Measurements from ENCODE around the gene CADM2. TPM values are rescaled to one million over a fixed set of nuclear protein-coding genes. Genes with fewer than 3 reads are reported as not detected.

The CADM2 gene
- total RNA-seq, 1 experiment from 2014 or later, result not detected

DNA sequence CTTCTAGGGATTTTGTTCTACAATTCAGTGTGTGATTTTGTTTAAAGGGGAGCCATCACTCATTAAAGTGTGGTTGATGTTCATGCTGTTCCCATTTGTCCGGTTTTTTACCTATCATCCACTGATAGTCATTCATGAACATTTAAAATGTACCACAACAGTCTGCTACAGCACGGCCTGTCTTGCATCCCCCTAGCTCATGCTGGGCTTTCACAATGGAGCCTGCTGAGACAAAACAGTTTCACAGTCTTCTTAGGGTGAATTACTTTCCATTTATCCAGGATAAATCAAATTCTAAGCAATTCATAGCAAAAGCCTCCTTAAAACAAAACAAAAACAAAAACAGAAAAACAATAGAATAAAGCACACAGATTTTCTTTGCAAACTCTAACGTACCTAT lies 627.2 kb downstream of the CADM2 start:
- no peaks in the 10 kb centered on the region for H3K9me3 ChIP-seq (replicated peaks)
- H3K27ac ChIP-seq, result no peak overlapping the region
- H3K36me3 ChIP-seq, result no peaks in the 10 kb centered on the region
- H3K4me3 ChIP-seq, result no peak overlapping the region
- no peak for DNase-seq (ENCODE audit: low read depth in 1 of 2, low spot score in 2 of 2)
- H3K27me3 ChIP-seq (replicated peaks), result no peaks in the 10 kb centered on the region
- H3K4me1 ChIP-seq (replicated peaks), result no peaks in the 10 kb centered on the region

DNA sequence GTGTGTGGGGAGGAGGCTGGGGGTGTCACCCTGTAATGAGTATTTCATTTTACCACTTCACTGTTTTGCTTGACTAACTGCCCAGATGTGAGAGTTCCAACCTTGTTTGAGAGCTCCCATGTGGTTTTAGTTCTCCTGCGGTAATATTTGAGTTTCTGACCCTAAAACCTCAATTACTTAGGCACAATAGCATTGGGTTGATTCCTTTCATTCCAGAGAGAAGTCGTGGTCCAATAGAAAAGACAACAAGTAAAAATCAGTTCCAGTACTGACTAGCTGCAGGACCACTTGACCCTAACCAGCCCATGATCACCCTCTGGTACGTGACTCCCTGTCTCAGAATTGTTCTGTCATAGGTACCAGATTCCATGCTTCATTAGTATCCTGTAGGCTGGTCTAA lies 630.4 kb downstream of the CADM2 start:
- Histone ChIP-seq H3K27ac (no peak overlapping the region), H3K4me3 (no peak overlapping the region), H3K9me3 (replicated peaks) (no peaks in the 10 kb centered on the region), H3K27me3 (replicated peaks) (no peaks in the 10 kb centered on the region), H3K36me3 (no peaks in the 10 kb centered on the region), H3K4me1 (replicated peaks) (no peaks in the 10 kb centered on the region)
- DNase-seq (ENCODE audit: low read depth in 1 of 2, low spot score in 2 of 2), result peak in 1 of 2 experiments; percentile 28

DNA sequence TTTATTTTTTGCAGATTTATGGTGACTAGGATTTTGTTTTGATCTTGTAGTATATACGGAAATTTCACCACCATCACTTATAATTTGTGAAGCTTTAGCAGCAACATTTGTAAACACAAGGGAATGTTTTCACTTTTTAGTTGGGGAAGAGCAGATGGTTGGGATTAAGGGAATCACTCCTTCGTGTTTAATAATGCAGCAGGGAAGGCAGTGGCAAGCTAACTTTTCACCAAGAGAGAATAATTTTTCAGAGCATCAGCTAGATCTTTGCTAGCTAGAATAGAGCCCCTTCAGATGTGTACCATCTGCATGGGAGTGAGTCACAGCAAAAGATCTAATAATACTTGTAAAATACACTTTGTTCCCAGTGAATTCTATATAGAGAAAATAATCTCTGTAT lies 632.7 kb downstream of the CADM2 start:
- no peak for DNase-seq (ENCODE audit: low read depth in 1 of 2, low spot score in 2 of 2)
- Histone ChIP-seq H3K4me1 (replicated peaks) (no peaks in the 10 kb centered on the region), H3K9me3 (replicated peaks) (no peaks in the 10 kb centered on the region)

DNA sequence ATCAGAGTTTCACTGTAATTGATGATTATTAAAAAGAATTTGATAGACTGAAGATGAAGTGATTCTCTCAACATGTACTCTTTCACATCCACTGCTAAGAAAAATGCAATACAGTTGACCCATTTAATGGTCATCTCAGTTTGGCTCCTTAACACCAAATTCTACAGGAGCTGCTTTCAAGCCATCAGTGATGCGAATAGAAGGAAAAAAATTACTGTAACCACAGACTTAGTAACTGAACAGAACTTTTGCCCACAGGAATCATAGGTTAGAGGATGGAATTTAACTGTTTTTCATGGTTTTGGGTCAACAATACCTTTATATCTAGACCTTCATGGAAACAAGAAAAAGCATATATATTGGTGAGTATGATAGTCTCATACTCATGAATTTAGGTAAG lies 633.5 kb downstream of the CADM2 start:
- Histone ChIP-seq H3K9me3 (replicated peaks) (no peaks in the 10 kb centered on the region), H3K27me3 (replicated peaks) (no peaks in the 10 kb centered on the region), H3K4me3 (no peak overlapping the region), H3K27ac (no peak overlapping the region), H3K36me3 (no peaks in the 10 kb centered on the region), H3K4me1 (replicated peaks) (no peaks in the 10 kb centered on the region)
- DNase-seq (ENCODE audit: low read depth in 1 of 2, low spot score in 2 of 2), result no peak

More for the DNA sequence above, 632.7 kb downstream of the CADM2 start:
- Histone ChIP-seq H3K27me3 (replicated peaks) (no peaks in the 10 kb centered on the region), H3K4me3 (no peak overlapping the region), H3K27ac (no peak overlapping the region), H3K36me3 (no peaks in the 10 kb centered on the region)

DNA sequence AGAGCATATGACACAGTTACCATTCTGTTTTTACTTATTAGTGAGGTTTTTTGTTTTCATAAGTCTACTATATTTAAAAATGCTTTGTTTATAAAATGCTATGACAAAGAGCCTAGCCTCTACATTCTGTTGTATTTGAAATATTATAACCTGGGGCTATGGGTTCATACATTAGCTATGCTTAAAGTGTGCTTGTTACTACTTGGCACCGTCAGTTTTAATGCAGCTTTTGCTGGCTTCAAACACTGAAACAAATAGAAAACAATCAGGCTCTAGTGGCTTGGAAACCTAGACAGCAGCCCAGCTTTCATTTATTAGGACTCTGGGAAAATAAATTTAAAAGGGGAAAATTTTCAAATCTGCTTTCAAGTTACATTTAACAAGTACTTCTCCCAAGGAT lies 635.9 kb downstream of the CADM2 start:
- H3K36me3 ChIP-seq, result no peaks in the 10 kb centered on the region
- H3K27ac ChIP-seq, result no peak overlapping the region

DNA sequence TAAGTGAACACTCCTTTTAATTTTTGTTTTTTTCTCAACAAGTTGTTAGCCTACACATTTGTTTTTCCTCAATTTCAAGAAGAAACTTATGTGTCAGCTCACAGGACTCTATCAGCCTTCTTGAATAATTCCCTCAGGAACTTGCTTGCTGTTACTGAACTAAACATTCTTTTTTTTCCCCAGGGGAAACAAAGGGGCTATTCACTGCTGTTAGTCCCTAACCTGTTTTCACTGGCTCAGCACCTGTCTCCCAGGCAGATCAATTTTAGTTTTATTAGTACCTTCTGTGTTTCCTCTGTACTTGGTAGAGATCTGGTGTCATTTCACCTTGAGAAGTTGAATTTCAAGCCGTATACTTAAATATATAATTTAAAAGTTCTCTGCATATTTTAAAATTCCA lies 644.6 kb downstream of the CADM2 start:
- H3K4me3 ChIP-seq, result no peak overlapping the region
- no peak for DNase-seq (ENCODE audit: low read depth in 1 of 2, low spot score in 2 of 2)

More for the DNA sequence above, 635.9 kb downstream of the CADM2 start:
- no peaks in the 10 kb centered on the region for H3K4me1 ChIP-seq (replicated peaks)
- H3K27me3 ChIP-seq (replicated peaks), result no peaks in the 10 kb centered on the region
- H3K4me3 ChIP-seq, result no peak overlapping the region
- no peaks in the 10 kb centered on the region for H3K9me3 ChIP-seq (replicated peaks)
- no peak for DNase-seq (ENCODE audit: low read depth in 1 of 2, low spot score in 2 of 2)

DNA sequence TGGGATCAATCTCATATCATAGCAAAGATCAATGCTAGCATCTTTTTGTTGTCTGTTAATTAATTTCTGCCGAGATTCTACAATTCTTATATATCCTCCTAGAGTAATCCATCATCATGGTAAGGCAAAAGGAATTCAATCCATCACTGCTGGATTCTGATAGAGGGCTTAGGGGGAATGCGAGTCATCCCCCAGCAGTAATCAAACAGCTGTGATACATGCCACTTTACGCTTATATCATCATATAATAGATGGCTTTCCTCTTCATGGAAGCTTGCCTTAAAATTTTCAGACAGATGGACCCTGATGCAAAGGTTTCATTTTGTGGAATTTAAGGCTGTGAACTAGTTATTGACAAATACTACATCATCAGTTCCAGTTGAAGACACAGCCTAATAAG lies 645.9 kb downstream of the CADM2 start:
- H3K27ac ChIP-seq, result no peak overlapping the region
- no peak for DNase-seq (ENCODE audit: low read depth in 1 of 2, low spot score in 2 of 2)
- no peak overlapping the region for H3K4me3 ChIP-seq

More for the DNA sequence above, 644.6 kb downstream of the CADM2 start:
- Histone ChIP-seq H3K27ac (no peak overlapping the region), H3K36me3 (no peaks in the 10 kb centered on the region), H3K27me3 (replicated peaks) (no peaks in the 10 kb centered on the region), H3K9me3 (replicated peaks) (no peaks in the 10 kb centered on the region), H3K4me1 (replicated peaks) (no peaks in the 10 kb centered on the region)

DNA sequence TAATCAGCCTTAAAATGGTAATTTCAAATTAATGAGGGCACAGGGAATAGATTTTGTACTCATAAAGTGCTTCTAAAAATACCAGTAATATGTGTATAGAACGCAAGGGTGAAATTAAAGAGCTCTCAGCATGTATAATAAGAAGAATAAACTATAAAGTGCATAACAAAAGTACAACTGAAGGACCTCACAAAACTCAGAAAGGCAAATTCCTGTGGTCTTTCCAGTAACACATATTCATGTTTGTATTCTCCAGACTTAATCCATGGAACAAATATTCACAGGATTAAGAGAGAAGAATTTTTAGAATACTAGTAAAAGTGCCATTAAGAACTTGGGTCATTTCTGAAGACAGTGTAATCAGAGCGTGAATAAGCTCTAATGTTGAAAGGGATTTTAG lies 646.3 kb downstream of the CADM2 start:
- DNase-seq (ENCODE audit: low read depth in 1 of 2, low spot score in 2 of 2), result no peak
- H3K27ac ChIP-seq, result no peak overlapping the region
- H3K9me3 ChIP-seq (replicated peaks), result no peaks in the 10 kb centered on the region
- no peak overlapping the region for H3K4me3 ChIP-seq
- H3K36me3 ChIP-seq, result no peaks in the 10 kb centered on the region
- no peaks in the 10 kb centered on the region for H3K27me3 ChIP-seq (replicated peaks)
- no peaks in the 10 kb centered on the region for H3K4me1 ChIP-seq (replicated peaks)

More for the DNA sequence above, 645.9 kb downstream of the CADM2 start:
- Histone ChIP-seq H3K36me3 (no peaks in the 10 kb centered on the region), H3K9me3 (replicated peaks) (no peaks in the 10 kb centered on the region), H3K27me3 (replicated peaks) (no peaks in the 10 kb centered on the region), H3K4me1 (replicated peaks) (no peaks in the 10 kb centered on the region)

DNA sequence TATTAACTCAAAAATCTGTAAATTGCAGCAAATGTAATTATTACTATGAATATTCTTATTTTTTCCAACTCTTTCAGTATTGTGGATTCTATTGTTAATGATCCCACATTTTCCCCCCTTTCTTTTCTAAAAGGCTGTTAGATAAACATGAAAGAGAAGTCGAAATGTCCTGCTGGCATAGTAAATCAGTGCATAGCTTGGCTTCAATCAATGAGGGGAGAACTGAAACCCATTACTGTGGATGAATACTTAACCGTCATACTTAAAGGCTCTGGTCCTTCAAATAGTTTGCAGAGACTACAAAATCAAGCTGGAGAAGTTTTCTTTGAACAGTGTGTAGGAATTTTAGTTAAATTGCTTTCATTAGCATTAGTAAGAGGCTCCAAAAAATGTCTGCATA lies 667.9 kb downstream of the CADM2 start:
- H3K9me3 ChIP-seq (replicated peaks), result no peaks in the 10 kb centered on the region
- no peaks in the 10 kb centered on the region for H3K4me1 ChIP-seq (replicated peaks)
- no peak for DNase-seq (ENCODE audit: low read depth in 1 of 2, low spot score in 2 of 2)
- H3K36me3 ChIP-seq, result no peaks in the 10 kb centered on the region
- H3K27ac ChIP-seq, result no peak overlapping the region
- H3K4me3 ChIP-seq, result no peak overlapping the region
- H3K27me3 ChIP-seq (replicated peaks), result no peaks in the 10 kb centered on the region

DNA sequence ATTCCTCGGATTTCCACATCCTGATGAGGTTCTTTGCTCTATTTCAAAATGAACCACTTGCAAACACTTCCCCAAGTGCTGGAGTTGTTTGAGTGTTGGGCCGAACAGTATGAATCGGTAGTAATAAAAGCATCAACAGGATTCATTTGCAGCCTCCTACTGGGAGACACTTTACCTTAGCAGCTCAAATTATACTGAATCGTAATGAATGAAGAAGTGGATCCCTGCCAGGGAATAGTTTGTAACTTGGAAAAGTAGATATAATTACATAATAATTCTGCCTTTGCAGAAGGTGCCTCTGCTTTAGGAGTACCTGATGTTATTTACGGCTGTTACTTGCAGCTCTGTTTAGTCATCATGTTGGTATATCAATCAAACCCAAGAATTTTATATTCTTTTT lies 669.1 kb downstream of the CADM2 start:
- Histone ChIP-seq H3K36me3 (no peaks in the 10 kb centered on the region), H3K4me3 (no peak overlapping the region), H3K27me3 (replicated peaks) (no peaks in the 10 kb centered on the region), H3K9me3 (replicated peaks) (no peaks in the 10 kb centered on the region), H3K4me1 (replicated peaks) (no peaks in the 10 kb centered on the region), H3K27ac (no peak overlapping the region)
- no peak for DNase-seq (ENCODE audit: low read depth in 1 of 2, low spot score in 2 of 2)

DNA sequence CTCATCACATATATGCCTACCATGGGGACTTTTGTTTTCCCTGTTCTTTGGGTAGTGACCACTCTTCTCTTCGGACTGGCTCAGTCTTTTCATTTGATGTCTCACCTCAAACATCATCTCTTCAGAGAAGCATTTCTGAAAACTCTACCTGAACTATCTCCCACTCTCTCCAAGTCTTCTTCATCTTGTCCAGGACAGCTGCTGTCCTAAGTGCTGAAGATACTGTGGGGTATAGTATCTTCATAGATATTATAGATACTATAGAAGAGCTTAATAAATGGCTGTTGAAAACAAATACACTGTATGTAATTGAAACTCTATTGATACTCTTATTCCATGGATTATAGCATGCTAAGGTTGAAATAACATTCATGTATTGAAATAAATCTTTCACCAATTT lies 672.3 kb downstream of the CADM2 start:
- Histone ChIP-seq H3K9me3 (replicated peaks) (no peaks in the 10 kb centered on the region), H3K4me3 (no peak overlapping the region)

DNA sequence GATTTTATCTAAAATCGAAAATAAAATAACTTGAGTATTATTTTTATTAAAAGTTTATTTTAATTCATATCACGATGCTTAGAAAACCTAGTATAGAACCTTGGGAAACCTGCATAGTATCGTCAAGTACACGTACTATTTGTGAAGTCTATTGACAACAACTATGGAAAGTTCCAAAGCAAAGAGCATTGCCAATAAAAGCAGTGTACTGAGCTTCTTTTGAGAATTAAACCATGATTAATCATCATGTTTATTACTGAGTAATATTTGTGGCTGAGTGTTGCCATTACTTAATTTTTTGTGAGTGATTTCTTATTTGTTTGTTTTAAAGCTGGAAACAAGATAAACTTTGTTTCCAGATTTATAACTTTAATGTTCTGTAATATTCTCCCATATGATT lies 674.1 kb downstream of the CADM2 start:
- Histone ChIP-seq H3K27ac (no peak overlapping the region), H3K36me3 (no peaks in the 10 kb centered on the region), H3K4me1 (replicated peaks) (no peaks in the 10 kb centered on the region), H3K27me3 (replicated peaks) (no peaks in the 10 kb centered on the region), H3K9me3 (replicated peaks) (no peaks in the 10 kb centered on the region), H3K4me3 (no peak overlapping the region)
- no peak for DNase-seq (ENCODE audit: low read depth in 1 of 2, low spot score in 2 of 2)

More for the DNA sequence above, 672.3 kb downstream of the CADM2 start:
- Histone ChIP-seq H3K27ac (no peak overlapping the region), H3K27me3 (replicated peaks) (no peaks in the 10 kb centered on the region), H3K36me3 (no peaks in the 10 kb centered on the region), H3K4me1 (replicated peaks) (no peaks in the 10 kb centered on the region)
- DNase-seq (ENCODE audit: low read depth in 1 of 2, low spot score in 2 of 2), result no peak

DNA sequence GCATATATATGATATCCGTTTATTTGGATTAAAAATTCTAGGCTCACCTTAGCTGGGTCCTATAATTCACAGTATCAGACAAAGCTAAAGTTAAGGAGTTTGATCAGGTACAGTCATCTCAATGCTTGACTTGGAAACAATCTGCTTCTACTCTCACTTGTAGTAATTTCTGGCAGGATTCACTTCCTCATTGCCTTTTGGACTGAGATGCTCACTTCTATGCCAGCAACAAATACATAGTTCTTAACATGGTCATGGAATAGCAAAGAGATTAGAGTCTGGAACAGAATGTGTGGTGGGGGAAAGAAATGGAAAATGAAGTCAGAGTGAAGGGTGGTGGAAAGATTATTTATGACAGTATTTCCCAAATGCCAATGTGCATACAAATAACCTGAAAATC lies 693.6 kb downstream of the CADM2 start:
- H3K27me3 ChIP-seq (replicated peaks), result no peaks in the 10 kb centered on the region; the same call in 1 of the 2 replicates
- H3K4me3 ChIP-seq, result no peak overlapping the region
- no peak overlapping the region for H3K27ac ChIP-seq
- H3K9me3 ChIP-seq (replicated peaks), result no peaks in the 10 kb centered on the region
- no peaks in the 10 kb centered on the region for H3K4me1 ChIP-seq (replicated peaks)
- H3K36me3 ChIP-seq, result no peaks in the 10 kb centered on the region
- DNase-seq (ENCODE audit: low read depth in 1 of 2, low spot score in 2 of 2), result no peak

DNA sequence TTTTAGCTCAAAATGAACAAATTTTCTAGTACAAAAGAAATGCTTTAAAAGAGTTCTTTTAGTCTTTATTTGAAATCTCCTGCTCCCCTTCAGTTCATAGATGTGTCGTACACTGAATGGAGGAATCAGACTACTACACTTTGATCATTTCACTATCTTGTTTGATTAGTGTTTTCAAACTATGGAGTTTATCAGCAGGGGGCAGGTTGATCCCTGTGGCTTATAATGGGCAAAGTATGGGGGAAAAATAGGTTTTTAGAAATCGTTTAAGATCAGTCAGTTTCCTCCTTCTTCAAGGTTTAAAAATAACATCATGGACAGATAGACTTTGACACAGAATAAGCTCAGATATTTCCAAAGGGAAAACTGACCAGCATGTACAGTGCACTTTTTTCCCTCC lies 701.7 kb downstream of the CADM2 start:
- no peak overlapping the region for H3K27ac ChIP-seq
- H3K27me3 ChIP-seq (replicated peaks), result no peaks in the 10 kb centered on the region
- no peaks in the 10 kb centered on the region for H3K36me3 ChIP-seq
- H3K4me3 ChIP-seq, result no peak overlapping the region
- H3K9me3 ChIP-seq (replicated peaks), result no peaks in the 10 kb centered on the region
- no peak for DNase-seq (ENCODE audit: low read depth in 1 of 2, low spot score in 2 of 2)
- H3K4me1 ChIP-seq (replicated peaks), result no peaks in the 10 kb centered on the region

DNA sequence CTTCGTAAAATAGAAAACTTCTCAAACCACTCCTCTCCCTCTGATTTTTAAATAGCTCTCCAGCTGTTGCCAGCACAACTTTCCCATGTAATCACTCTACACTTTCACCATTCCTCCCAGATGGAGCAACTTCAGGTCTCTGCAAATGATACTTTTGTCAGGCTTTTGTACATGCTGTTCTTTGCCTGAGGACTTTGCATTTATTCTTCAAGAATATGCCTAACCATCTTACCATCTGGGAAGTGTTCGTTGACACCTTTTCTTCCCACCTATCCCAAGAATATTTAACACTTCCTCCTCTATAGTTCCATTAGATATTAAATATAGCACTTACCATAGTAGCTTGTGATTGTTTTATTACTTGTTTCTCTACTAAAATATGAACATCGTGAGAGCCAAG lies 703.7 kb downstream of the CADM2 start:
- DNase-seq (ENCODE audit: low read depth in 1 of 2, low spot score in 2 of 2), result no peak
- no peak overlapping the region for H3K27ac ChIP-seq

More for the DNA sequence above, 703.7 kb downstream of the CADM2 start:
- no peaks in the 10 kb centered on the region for H3K9me3 ChIP-seq (replicated peaks)
- no peaks in the 10 kb centered on the region for H3K27me3 ChIP-seq (replicated peaks)
- H3K4me3 ChIP-seq, result no peak overlapping the region
- H3K36me3 ChIP-seq, result no peaks in the 10 kb centered on the region
- no peaks in the 10 kb centered on the region for H3K4me1 ChIP-seq (replicated peaks)

Measured in SJSA1 (cell line).